Left forelimb (tissue), 1 donor: Measurements from ENCODE around the gene GPATCH2L.

Experiments
- DNase-seq: peaks from one replicate; pipeline ENCODE4 v3.0.0-alpha.2; 2018; ENCODE audit warnings: low spot score

Gene GPATCH2L

GRCh38 chr14:76201162-76201561 is 49.4 kb downstream of the GPATCH2L start:
- no peak for DNase-seq

- no peak for DNase-seq
Observed at GRCh38 chr14:76203086-76204001, 51.6 kb downstream of the GPATCH2L start.

- no peak for DNase-seq
Observed at GRCh38 chr14:76204461-76205230, 52.9 kb downstream of the GPATCH2L start.

- no peak for DNase-seq
Observed at GRCh38 chr14:76205708-76206107, 54.0 kb downstream of the GPATCH2L start.

GRCh38 chr14:76208340-76208739 is 56.6 kb downstream of the GPATCH2L start:
- DNase-seq, result no peak

- DNase-seq, result no peak
Observed at GRCh38 chr14:76212242-76212641, 60.5 kb downstream of the GPATCH2L start.

GRCh38 chr14:76217179-76217578 is 65.5 kb downstream of the GPATCH2L start:
- DNase-seq, result no peak

- DNase-seq, result no peak
Observed at GRCh38 chr14:76218662-76219061, 66.9 kb downstream of the GPATCH2L start.

GRCh38 chr14:76219873-76220272 is 68.2 kb downstream of the GPATCH2L start:
- DNase-seq, result no peak

GRCh38 chr14:76227450-76228050 is 75.8 kb downstream of the GPATCH2L start:
- no peak for DNase-seq

GRCh38 chr14:76228138-76228537 is 76.4 kb downstream of the GPATCH2L start:
- no peak for DNase-seq

GRCh38 chr14:76232800-76233199 is 81.1 kb downstream of the GPATCH2L start:
- DNase-seq, result no peak

- no peak for DNase-seq
Observed at GRCh38 chr14:76235628-76236027, 83.9 kb downstream of the GPATCH2L start.

GRCh38 chr14:76236172-76237130 is 84.7 kb downstream of the GPATCH2L start:
- no peak for DNase-seq

GRCh38 chr14:76237349-76237990 is 85.7 kb downstream of the GPATCH2L start:
- DNase-seq, result no peak

GRCh38 chr14:76245097-76245496 is 93.4 kb downstream of the GPATCH2L start:
- DNase-seq, result no peak

- DNase-seq, result no peak
Observed at GRCh38 chr14:76250302-76250701, 98.6 kb downstream of the GPATCH2L start.

GRCh38 chr14:76252471-76252870 is 100.7 kb downstream of the GPATCH2L start:
- DNase-seq, result no peak

GRCh38 chr14:76253111-76253510 is 101.4 kb downstream of the GPATCH2L start:
- no peak for DNase-seq

- DNase-seq, result no peak
Observed at GRCh38 chr14:76256545-76256944, 104.8 kb downstream of the GPATCH2L start.
